MCF 10A (cell line): ENCODE data around the gene PKN1. TPM values are rescaled to one million over a fixed set of nuclear protein-coding genes. Genes with fewer than 3 reads are reported as not detected.

Experiments
- BruUV-seq: library from RNA; stranded (reverse); fragments of 400-500 nt; replicated peaks from 2 replicates; lab custom pipeline; 2021; lab: Mats Ljungman, UMichigan
- CTCF ChIA-PET: fragments of 300-600 bp; sonication (Branson Sonifier 250); formaldehyde crosslinking; extraction: SDS; loops from one replicate; lab custom pipeline; 2021; ENCODE audit warnings: antibody characterized with exemption, inconsistent platforms; lab: Yijun Ruan, JAX
- POLR2A ChIA-PET: fragments of 300-600, 350-650 bp; sonication (Branson Sonifier 250); formaldehyde crosslinking; extraction: SDS; loops from one replicate; lab custom pipeline; 2020; ENCODE audit warnings: antibody characterized with exemption, inconsistent platforms; lab: Yijun Ruan, JAX
- DNase-seq: peaks from one replicate; pipeline ENCODE4 v3.0.0-alpha.2; 2018; ENCODE audit not compliant: unreplicated experiment
- H3K27ac Mint-ChIP-seq: one replicate; pipeline ENCODE4 v1.8.0; 2022; ENCODE audit warnings: mild to moderate bottlenecking, low read depth, mixed read lengths; ENCODE audit not compliant: unreplicated experiment
- H3K27me3 Mint-ChIP-seq: one replicate; pipeline ENCODE4 v1.8.0; 2022; ENCODE audit warnings: mixed read lengths; ENCODE audit not compliant: insufficient read depth, unreplicated experiment
- H3K36me3 Mint-ChIP-seq: one replicate; pipeline ENCODE4 v1.8.0; 2022; ENCODE audit warnings: mild to moderate bottlenecking, moderate library complexity, mixed read lengths; ENCODE audit not compliant: insufficient read depth, unreplicated experiment
- H3K4me1 Mint-ChIP-seq: one replicate; pipeline ENCODE4 v1.8.0; 2022; ENCODE audit warnings: mixed read lengths; ENCODE audit not compliant: insufficient read depth, unreplicated experiment
- H3K4me3 Mint-ChIP-seq: one replicate; pipeline ENCODE4 v1.8.0; 2022; ENCODE audit warnings: mild to moderate bottlenecking, moderate library complexity, mixed read lengths; ENCODE audit not compliant: unreplicated experiment
- H3K9me3 Mint-ChIP-seq: one replicate; pipeline ENCODE4 v1.8.0; 2022; ENCODE audit warnings: mixed read lengths; ENCODE audit not compliant: unreplicated experiment
- intact Hi-C: fragments of 100-400 bp; cut with micrococcal nuclease; formaldehyde crosslinking; loops from 2 replicates; pipeline ENCODE4 v1.14.1; 2022
- total RNA-seq: library from RNA; stranded (reverse); gene quantifications from 2 replicates; pipeline ENCODE4 v1.2.3, GENCODE V29; 2022
- TF ChIP-seq, protein P1 (sequence below): fragments of 200-600 bp; IDR thresholded peaks from one replicate; pipeline ENCODE4 v1.8.0; 2022; ENCODE audit warnings: antibody characterized with exemption, mild to moderate bottlenecking; ENCODE audit not compliant: unreplicated experiment

PKN1 gene
- total RNA-seq, 1 experiment from 2014 or later, result 94.8 TPM

DNA sequence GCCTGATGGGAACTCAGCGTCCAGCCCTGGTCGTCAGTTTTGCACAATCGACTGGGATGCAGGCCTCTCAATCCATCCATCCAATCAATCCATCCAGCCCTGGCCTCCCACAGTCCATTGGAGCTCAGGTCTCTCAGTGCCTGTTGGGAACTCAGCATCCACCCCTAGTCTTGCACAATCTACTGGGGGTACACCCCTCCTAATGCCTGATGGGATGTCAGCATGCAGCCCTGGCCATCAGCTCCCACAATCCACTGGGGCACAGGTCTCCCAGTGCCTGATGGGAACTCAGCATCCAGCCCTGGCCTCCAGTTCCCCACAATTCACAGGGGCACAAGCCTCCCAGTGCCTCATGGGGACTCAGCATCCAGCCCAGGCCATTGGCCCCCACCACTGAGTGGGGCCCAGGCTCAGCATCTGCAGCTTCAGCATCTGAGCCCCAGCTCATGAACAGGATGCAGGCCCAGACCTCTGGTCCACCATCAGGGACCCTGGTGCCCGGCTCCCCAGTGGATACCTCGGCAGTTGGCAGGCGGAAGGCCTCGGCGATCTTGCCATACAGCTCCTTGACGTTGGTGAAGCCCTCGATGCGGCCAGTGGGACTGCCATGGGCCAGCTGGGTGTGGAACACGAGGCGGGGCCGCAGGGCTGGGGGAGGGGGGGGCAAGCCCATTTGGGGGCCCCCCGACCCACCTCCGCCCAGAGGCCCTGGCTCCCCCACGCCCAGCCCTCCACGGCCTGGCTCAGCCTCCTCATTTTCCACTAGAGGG, 49.3 kb downstream of the PKN1 start:
- no peaks in the 10 kb centered on the region for H3K4me1 Mint-ChIP-seq
- no peak for DNase-seq
- intact Hi-C loops, result no loop called here
- H3K9me3 Mint-ChIP-seq, result no peaks in the 10 kb centered on the region
- ChIA-PET POLR2A (interaction anchor here (0.7 to 1.2 kb wide), 2 partner anchors 24 to 36 kb away, joined by 3 read pairs; partner anchors contain the start of gene DNAJB1), CTCF (interaction anchor here (0.5 to 7.2 kb wide), 6 partner anchors 10 to 117 kb away, joined by 3 to 50 read pairs (median 8); no protein-coding TSS in a partner anchor)
- BruUV-seq, result no TSS peak
- peaks cover 70% of the 10 kb centered on the region for H3K36me3 Mint-ChIP-seq
- H3K27ac Mint-ChIP-seq, result no peak overlapping the region
- no peak overlapping the region for H3K4me3 Mint-ChIP-seq
- H3K27me3 Mint-ChIP-seq, result no peaks in the 10 kb centered on the region
- TF ChIP-seq, protein P1, sequence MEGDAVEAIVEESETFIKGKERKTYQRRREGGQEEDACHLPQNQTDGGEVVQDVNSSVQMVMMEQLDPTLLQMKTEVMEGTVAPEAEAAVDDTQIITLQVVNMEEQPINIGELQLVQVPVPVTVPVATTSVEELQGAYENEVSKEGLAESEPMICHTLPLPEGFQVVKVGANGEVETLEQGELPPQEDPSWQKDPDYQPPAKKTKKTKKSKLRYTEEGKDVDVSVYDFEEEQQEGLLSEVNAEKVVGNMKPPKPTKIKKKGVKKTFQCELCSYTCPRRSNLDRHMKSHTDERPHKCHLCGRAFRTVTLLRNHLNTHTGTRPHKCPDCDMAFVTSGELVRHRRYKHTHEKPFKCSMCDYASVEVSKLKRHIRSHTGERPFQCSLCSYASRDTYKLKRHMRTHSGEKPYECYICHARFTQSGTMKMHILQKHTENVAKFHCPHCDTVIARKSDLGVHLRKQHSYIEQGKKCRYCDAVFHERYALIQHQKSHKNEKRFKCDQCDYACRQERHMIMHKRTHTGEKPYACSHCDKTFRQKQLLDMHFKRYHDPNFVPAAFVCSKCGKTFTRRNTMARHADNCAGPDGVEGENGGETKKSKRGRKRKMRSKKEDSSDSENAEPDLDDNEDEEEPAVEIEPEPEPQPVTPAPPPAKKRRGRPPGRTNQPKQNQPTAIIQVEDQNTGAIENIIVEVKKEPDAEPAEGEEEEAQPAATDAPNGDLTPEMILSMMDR, result no peak

- ChIA-PET CTCF (interaction anchor here (0.8 to 1.7 kb wide), 2 partner anchors 7 to 55 kb away, joined by 3 read pairs; partner anchors contain the start of gene PKN1), POLR2A (no interaction called here)
- no peak for DNase-seq
- H3K9me3 Mint-ChIP-seq, result no peaks in the 10 kb centered on the region
- H3K27me3 Mint-ChIP-seq, result no peaks in the 10 kb centered on the region
- no peak overlapping the region for H3K27ac Mint-ChIP-seq
- H3K4me1 Mint-ChIP-seq, result peaks cover 1% of the 10 kb centered on the region
- TF ChIP-seq, protein P1, result no peak
- no TSS peak for BruUV-seq
- H3K36me3 Mint-ChIP-seq, result peaks cover 86% of the 10 kb centered on the region
- intact Hi-C loops, result no loop called here
- H3K4me3 Mint-ChIP-seq, result no peak overlapping the region
Measured at GRCh38 chr19:14487370-14488125, 54.4 kb downstream of the PKN1 start.

DNA sequence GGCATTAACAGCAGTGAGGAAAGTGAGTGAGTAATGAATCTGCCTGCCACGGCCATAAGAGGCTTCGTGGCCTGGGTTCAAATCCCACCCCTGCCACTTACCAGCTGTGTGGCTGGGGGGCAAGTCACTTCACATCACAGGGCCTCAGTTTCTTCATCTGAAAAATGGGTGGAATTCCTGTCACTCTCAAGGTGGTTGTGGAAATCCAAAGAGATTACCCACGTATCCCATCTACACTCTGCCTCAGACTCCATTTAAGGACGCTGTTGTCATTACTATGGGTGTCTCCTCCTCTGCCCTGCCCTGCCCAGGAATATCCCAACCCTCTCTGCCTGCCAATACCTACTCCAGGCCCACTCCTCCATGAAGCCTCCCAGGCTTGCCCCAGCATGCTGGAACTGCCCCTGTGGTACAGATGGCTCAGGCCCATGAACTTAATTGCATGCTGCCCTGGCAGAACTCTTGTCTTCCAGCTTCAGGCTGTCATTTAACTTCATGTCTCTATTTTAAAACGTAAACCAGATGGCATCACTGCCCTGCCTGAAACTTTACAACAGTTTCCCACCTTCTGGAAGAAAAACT, 59.7 kb downstream of the PKN1 start:
- H3K4me1 Mint-ChIP-seq, result peaks cover 38% of the 10 kb centered on the region
- ChIA-PET CTCF (interaction anchor here (0.7 to 6.6 kb wide), 3 partner anchors 12 to 23 kb away, joined by 3 to 50 read pairs (median 4); no protein-coding TSS in a partner anchor), POLR2A (interaction anchor here (0.9 to 1.8 kb wide), 3 partner anchors 18 to 25 kb away, joined by 3 to 11 read pairs (median 6); partner anchors contain the start of gene DNAJB1)
- peak overlapping the region; percentile 66 for H3K27ac Mint-ChIP-seq
- H3K27me3 Mint-ChIP-seq, result no peaks in the 10 kb centered on the region
- peaks cover 52% of the 10 kb centered on the region for H3K36me3 Mint-ChIP-seq
- H3K9me3 Mint-ChIP-seq, result no peaks in the 10 kb centered on the region
- no TSS peak for BruUV-seq
- TF ChIP-seq, protein P1, result no peak
- H3K4me3 Mint-ChIP-seq, result no peak overlapping the region
- intact Hi-C loops, result no loop called here
- DNase-seq, result no peak
